Measurements from ENCODE around the gene NPAS3.

DNA sequence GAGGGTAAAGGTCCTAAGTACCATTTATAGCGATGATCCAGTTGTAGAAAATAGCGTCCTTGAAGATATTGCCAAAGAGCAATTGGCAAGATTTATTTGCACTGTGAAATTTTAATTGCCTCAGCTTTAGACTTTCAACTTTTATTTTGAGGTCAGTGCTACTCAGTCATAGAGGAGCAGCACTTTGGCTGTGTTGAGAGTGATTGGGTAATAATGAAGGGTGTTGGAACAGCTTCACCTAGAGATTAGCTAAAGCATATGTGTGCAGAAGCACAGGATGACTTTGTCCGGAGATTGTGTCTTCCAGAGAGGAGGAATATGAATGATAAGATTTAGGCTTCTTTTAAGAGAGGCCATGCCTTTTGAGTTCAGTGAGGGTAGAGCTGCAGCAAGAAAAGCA, 164.8 kb downstream of the NPAS3 start:
- no peak for TF ChIP-seq POLR2A (IDR thresholded peaks at IDR 0.05)
- TF ChIP-seq, protein P1, sequence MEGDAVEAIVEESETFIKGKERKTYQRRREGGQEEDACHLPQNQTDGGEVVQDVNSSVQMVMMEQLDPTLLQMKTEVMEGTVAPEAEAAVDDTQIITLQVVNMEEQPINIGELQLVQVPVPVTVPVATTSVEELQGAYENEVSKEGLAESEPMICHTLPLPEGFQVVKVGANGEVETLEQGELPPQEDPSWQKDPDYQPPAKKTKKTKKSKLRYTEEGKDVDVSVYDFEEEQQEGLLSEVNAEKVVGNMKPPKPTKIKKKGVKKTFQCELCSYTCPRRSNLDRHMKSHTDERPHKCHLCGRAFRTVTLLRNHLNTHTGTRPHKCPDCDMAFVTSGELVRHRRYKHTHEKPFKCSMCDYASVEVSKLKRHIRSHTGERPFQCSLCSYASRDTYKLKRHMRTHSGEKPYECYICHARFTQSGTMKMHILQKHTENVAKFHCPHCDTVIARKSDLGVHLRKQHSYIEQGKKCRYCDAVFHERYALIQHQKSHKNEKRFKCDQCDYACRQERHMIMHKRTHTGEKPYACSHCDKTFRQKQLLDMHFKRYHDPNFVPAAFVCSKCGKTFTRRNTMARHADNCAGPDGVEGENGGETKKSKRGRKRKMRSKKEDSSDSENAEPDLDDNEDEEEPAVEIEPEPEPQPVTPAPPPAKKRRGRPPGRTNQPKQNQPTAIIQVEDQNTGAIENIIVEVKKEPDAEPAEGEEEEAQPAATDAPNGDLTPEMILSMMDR (IDR thresholded peaks at IDR 0.05 in 8 of 11, conservative IDR thresholded peaks at IDR 0.05 in 3 of 11) = no peak
